Measurements from ENCODE around the gene SLC39A9.

Gene SLC39A9

GRCh38 chr14:69501423-69501838, 102.9 kb downstream of the SLC39A9 start:
- no peak for TF ChIP-seq CTCF (IDR thresholded peaks at IDR 0.05; ENCODE audit: low read depth, low read length)
- H3K4me3 ChIP-seq (ENCODE audit: low read depth, low read length): no peak overlapping the region
- DNase-seq (ENCODE audit: low read depth, low spot score): peak; percentile 21
- in situ Hi-C loops (cut with HindIII; ENCODE audit: low sequenced_read_pairs): no loop called here

- no peak for TF ChIP-seq CTCF (IDR thresholded peaks at IDR 0.05; ENCODE audit: low read depth, low read length)
- no peak overlapping the region for H3K4me3 ChIP-seq (ENCODE audit: low read depth, low read length)
- in situ Hi-C loops (cut with HindIII; ENCODE audit: low sequenced_read_pairs): no loop called here
- no peak for DNase-seq (ENCODE audit: low read depth, low spot score)
Measured at GRCh38 chr14:69504775-69505174, 106.3 kb downstream of the SLC39A9 start.

GRCh38 chr14:69505338-69506240, 107.1 kb downstream of the SLC39A9 start:
- TF ChIP-seq CTCF (IDR thresholded peaks at IDR 0.05; ENCODE audit: low read depth, low read length): no peak
- no peak for DNase-seq (ENCODE audit: low read depth, low spot score)
- in situ Hi-C loops (cut with HindIII; ENCODE audit: low sequenced_read_pairs): no loop called here
- no peak overlapping the region for H3K4me3 ChIP-seq (ENCODE audit: low read depth, low read length)

GRCh38 chr14:69506241-69506595, 107.7 kb downstream of the SLC39A9 start:
- in situ Hi-C loops (cut with HindIII; ENCODE audit: low sequenced_read_pairs): no loop called here
- no peak for TF ChIP-seq CTCF (IDR thresholded peaks at IDR 0.05; ENCODE audit: low read depth, low read length)
- no peak overlapping the region for H3K4me3 ChIP-seq (ENCODE audit: low read depth, low read length)
- DNase-seq (ENCODE audit: low read depth, low spot score): no peak

All from astrocyte of the spinal cord (primary cell).